Upper lobe of left lung (tissue), 4 donors: ENCODE measurements around the gene EIF4G3.

Experiments
- EP300 ChIP-seq, 4 donors: sonication (generic); formaldehyde crosslinking; IDR thresholded peaks; one replicate each; pipeline ENCODE4 v1.5.1; 2017; ENCODE audit warnings: antibody characterized with exemption in 4 of 4, control low read depth in 2 of 4
- POLR2A ChIP-seq, 4 donors: fragments of 450-650 bp; IDR thresholded peaks; one replicate each; pipeline ENCODE4 v1.5.1; 2016 to 2017; ENCODE audit warnings: antibody characterized with exemption in 4 of 4, mild to moderate bottlenecking in 2 of 4
- POLR2AphosphoS5 ChIP-seq, 2 donors: sonication (generic); formaldehyde crosslinking; IDR thresholded peaks; one replicate each; pipeline ENCODE4 v1.5.1; 2017; ENCODE audit warnings: antibody characterized with exemption in 2 of 2
- TF ChIP-seq, protein P1 (sequence below), 6 experiments: fragments of 450-650 bp in 4 of 6; fragments of 200-600 bp in 2 of 6; sonication (generic) in 2 of 6; IDR thresholded peaks; one replicate each; pipeline ENCODE4 v1.5.1; 2016 to 2019; ENCODE audit warnings: antibody characterized with exemption in 6 of 6

DNA sequence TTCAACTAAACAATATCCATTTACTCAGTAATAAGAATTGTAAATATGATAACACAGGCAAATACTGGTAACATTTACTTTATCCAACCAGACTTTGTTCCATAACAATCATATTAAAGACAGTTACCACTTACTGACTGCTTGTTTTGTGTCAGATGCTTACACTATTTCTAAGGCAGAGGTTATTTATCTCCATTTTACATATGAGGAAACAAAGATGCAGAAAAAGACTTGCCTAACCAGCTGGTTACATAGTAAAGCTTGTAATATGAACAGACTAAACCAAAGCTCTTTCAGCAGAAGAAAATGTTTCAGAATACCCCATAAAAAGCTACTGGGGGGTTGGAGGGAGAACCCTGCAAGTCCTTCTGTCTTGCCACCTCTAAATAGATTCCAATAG, 180.1 kb downstream of the EIF4G3 start:
- TF ChIP-seq, protein P1, sequence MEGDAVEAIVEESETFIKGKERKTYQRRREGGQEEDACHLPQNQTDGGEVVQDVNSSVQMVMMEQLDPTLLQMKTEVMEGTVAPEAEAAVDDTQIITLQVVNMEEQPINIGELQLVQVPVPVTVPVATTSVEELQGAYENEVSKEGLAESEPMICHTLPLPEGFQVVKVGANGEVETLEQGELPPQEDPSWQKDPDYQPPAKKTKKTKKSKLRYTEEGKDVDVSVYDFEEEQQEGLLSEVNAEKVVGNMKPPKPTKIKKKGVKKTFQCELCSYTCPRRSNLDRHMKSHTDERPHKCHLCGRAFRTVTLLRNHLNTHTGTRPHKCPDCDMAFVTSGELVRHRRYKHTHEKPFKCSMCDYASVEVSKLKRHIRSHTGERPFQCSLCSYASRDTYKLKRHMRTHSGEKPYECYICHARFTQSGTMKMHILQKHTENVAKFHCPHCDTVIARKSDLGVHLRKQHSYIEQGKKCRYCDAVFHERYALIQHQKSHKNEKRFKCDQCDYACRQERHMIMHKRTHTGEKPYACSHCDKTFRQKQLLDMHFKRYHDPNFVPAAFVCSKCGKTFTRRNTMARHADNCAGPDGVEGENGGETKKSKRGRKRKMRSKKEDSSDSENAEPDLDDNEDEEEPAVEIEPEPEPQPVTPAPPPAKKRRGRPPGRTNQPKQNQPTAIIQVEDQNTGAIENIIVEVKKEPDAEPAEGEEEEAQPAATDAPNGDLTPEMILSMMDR (IDR thresholded peaks at IDR 0.05), result no peak
- TF ChIP-seq POLR2A (IDR thresholded peaks at IDR 0.05), result no peak
- no peak for TF ChIP-seq POLR2AphosphoS5 (IDR thresholded peaks at IDR 0.05)
- no peak for TF ChIP-seq EP300 (IDR thresholded peaks at IDR 0.05)
